ENCODE measurements around the gene KLHL9.

Gene KLHL9

GRCh38 chr9:21317956-21318923, 17.0 kb downstream of the KLHL9 start:
- DNase-seq (ENCODE audit: low read depth), result peak; percentile 32

- DNase-seq (ENCODE audit: low read depth), result no peak
These were observed 18.3 kb downstream of the KLHL9 start for GRCh38 chr9:21316860-21317259.

- DNase-seq (ENCODE audit: low read depth), result no peak
These were observed 19.0 kb downstream of the KLHL9 start for GRCh38 chr9:21316032-21316842.

DNA sequence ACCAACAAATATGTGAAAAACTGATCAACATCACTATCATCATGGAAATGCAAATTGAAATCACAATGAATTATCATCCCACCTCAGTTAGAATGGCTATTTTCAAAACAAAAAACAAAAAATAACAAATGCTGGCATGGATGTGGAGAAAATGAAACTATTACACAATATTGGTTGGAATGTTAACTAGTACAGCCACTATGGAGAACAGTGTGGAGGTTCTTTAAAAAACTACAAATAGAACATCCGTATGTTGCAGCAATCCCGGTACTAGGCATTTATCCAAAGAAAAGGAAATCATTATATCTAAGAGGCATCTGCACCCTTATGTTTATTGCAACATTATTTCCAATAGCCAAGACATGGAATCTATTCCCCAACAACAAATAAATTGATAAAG, 21.1 kb downstream of the KLHL9 start:
- no peak for DNase-seq (ENCODE audit: low read depth)

DNA sequence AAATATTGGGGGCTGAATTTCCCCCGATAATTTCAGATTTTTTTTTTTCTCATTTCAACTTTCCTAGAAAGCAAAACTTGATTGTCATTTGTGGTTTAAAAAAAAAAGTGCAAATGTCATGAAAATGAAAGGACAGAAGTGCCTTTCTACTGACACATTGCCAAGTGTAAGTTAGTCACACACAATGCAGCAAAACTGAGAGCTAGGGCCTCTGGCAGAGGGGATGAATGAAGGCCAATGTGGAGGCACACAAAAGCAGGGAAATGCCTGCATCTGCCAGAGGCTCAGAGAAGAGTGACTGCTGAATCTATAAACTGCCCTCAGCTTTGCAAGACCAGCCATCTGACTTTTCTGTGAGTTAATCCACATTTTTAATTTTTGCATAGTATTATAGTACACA, 23.3 kb downstream of the KLHL9 start:
- no peak for DNase-seq (ENCODE audit: low read depth)

DNA sequence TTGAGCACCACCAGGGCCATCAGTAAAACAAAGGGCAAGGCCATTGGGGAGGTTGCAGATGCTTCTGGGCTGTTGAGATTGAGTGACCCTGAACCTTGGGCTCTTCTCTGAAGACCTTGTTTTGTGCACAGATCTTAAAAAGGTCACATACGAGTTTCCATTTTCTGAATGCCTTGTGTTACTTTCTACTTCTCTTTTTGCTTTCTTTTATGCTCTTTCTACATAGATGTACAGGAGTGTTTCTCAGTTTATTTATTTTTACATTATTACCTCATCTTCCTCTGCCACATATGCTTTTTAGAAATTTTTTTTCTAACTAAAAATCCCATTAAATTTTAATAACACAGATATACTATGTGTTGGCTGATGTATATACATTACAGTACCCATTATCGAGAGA, 30.0 kb downstream of the KLHL9 start, which contains the start of gene IFNA5:
TSS of gene IFNA5 (minus strand) at position 101 of the 400 bp plus-strand sequence. CDS start at position 44, 57 bp downstream.
- no peak for DNase-seq (ENCODE audit: low read depth)

GRCh38 chr9:21295992-21296391, 39.2 kb downstream of the KLHL9 start:
- DNase-seq (ENCODE audit: low read depth), result no peak

DNA sequence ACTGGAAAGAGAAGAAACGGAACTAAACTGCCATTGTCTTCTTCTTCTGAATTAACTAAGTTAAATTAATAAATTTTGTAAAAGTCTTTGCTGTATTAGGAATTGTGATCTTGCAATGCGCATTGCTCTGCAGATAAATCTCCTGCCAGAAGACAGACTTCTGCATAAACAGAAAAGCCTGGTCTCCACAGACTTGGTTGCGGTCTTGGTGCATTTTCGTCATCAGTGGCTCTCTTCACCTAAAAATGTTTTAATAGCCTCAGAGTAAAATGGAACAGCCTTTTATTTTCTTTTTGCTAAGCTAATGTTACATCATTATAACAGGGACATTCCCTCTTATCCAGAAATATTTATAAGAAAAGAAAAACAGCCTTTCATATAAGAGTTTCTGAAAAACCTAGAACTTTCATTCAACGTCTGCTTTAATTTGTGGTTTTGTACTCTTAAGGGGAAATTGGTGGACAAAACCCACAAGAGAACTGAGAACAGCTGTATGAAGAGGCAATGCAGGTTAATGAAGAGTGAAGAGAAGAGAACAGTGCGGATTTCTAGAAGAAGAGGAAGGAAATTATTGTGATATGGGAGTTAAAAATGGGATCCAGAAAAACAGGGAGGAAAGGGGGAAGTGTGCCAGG, 40.2 kb downstream of the KLHL9 start:
- no peak for DNase-seq (ENCODE audit: low read depth)

- DNase-seq (ENCODE audit: low read depth), result no peak
These were observed 40.8 kb downstream of the KLHL9 start for GRCh38 chr9:21294364-21294774.

GRCh38 chr9:21289848-21290247, 45.4 kb downstream of the KLHL9 start:
- no peak for DNase-seq (ENCODE audit: low read depth)

DNA sequence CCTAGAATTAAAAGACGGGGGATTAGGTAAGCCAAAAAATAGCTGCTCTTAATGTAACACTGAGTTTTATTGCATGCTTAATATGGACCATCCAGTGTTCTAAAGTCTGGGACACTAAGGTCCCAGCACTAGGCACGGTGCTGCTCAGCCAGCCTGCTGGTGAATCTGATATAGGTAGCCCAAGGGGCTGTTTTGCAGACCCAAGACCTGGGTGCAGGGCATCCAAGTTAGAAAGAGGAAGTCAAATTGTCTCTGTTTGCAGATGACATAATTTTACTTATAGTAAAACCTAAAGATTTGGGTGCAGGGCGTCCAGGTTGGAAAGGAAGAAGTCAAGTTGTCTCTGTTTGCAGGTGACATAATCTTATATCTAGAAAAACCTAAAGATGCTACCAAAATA, 47.9 kb downstream of the KLHL9 start:
- DNase-seq (ENCODE audit: low read depth), result no peak

DNA sequence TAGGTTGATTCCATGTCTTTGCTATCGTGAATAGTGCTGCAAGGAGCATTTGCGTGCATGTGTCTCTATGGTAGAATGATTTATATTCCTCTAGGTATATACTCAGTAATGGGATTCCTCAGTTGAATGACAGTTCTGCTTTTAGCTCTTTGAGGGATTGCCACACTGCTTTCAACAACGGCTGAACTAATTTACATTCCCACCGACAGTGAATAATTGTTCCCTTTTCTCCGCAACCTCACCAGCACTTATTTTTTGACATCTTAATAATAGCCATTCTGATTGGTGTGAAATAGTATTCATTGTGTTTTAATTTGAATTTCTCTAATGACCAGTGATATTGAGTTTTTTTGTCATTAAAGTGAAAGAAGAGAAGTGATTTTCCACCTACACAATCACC, 48.5 kb downstream of the KLHL9 start:
- DNase-seq (ENCODE audit: low read depth), result no peak

GRCh38 chr9:21286099-21286498, 49.1 kb downstream of the KLHL9 start:
- no peak for DNase-seq (ENCODE audit: low read depth)

GRCh38 chr9:21281275-21281674, 53.9 kb downstream of the KLHL9 start:
- no peak for DNase-seq (ENCODE audit: low read depth)

Data from stromal cell of bone marrow (primary cell).